ENCODE measurements around the gene RBM8A.

DNA sequence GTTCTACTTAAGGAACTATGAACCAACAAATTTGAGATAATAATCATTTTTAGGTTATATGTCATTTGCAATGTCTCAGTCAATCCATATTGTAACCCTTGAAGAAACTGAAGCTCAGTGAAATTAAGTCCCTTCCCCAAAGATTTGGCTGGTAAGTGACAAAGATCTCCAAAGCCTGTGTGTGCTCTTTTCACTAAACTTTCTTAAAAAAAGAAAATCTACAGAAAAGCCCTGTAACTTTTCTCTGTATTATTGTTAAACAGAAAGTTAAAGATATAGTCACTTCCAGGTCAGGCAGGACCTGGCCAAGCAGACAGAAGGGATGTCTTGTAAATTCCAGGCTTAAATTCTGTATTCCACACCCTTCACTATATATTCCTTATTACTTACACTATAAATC lies 29.1 kb upstream of the RBM8A start:
- TF ChIP-seq EZH2 (IDR thresholded peaks at IDR 0.05; ENCODE audit: borderline replicate concordance, low read depth, low read length, severe bottlenecking) (no peak), CTCF (IDR thresholded peaks at IDR 0.05; ENCODE audit: borderline replicate concordance, extremely low read depth, low read length, poor library complexity, severe bottlenecking) (no peak)

Data from DND-41 (cell line).